ENCODE results near the gene APH1B.
"Not testable (repeated sequence)": the region's sequence is repeated elsewhere in the genome, so short reads cannot be mapped to it uniquely, and the experiment has no call there.

Gene APH1B

GRCh38 chr15:63313825-63314224 is 36.4 kb downstream of the APH1B start:
- H3K27ac ChIP-seq (ENCODE audit: low read length): no peak overlapping the region
- no peak for TF ChIP-seq CTCF (IDR thresholded peaks at IDR 0.05; ENCODE audit: low read depth, low read length)
- no peak for TF ChIP-seq EZH2phosphoT487 (IDR thresholded peaks at IDR 0.05; ENCODE audit: low read depth)
- H3K4me3 ChIP-seq (ENCODE audit: low read length): no peak overlapping the region
- H3K4me1 ChIP-seq (ENCODE audit: low read length): no peaks in the 10 kb centered on the region
- H3K9me3 ChIP-seq (ENCODE audit: insufficient read depth, low read length): no peaks in the 10 kb centered on the region
- no peaks in the 10 kb centered on the region for H3K36me3 ChIP-seq (replicated peaks; ENCODE audit: low read depth, low read length)
- no peaks in the 10 kb centered on the region for H3K79me2 ChIP-seq (ENCODE audit: low read length)
- no peak overlapping the region for H3K9ac ChIP-seq (ENCODE audit: low read length)
- H2AFZ ChIP-seq (ENCODE audit: low read depth, low read length): no peak overlapping the region
- H3K27me3 ChIP-seq (ENCODE audit: low read depth, low read length): 0 out of 2 replicates have a peak, but pooled peaks cover 3% of the 10 kb centered on the region
- H3K4me2 ChIP-seq (ENCODE audit: low read length): no peak overlapping the region
- H4K20me1 ChIP-seq (ENCODE audit: insufficient read depth, low read length): no peaks in the 10 kb centered on the region

- H3K79me2 ChIP-seq (ENCODE audit: low read length): no peaks in the 10 kb centered on the region
- no peak overlapping the region for H3K27ac ChIP-seq (ENCODE audit: low read length)
- H3K36me3 ChIP-seq (replicated peaks; ENCODE audit: low read depth, low read length): no peaks in the 10 kb centered on the region
- H3K4me1 ChIP-seq (ENCODE audit: low read length): no peaks in the 10 kb centered on the region
- no peak overlapping the region for H2AFZ ChIP-seq (ENCODE audit: low read depth, low read length)
- H4K20me1 ChIP-seq (ENCODE audit: insufficient read depth, low read length): no peaks in the 10 kb centered on the region
- 0 out of 2 replicates have a peak, but pooled peaks cover 3% of the 10 kb centered on the region for H3K27me3 ChIP-seq (ENCODE audit: low read depth, low read length)
- no peak overlapping the region for H3K9ac ChIP-seq (ENCODE audit: low read length)
- H3K9me3 ChIP-seq (ENCODE audit: insufficient read depth, low read length): no peaks in the 10 kb centered on the region
- TF ChIP-seq CTCF (IDR thresholded peaks at IDR 0.05; ENCODE audit: low read depth, low read length) (no peak), EZH2phosphoT487 (IDR thresholded peaks at IDR 0.05; ENCODE audit: low read depth) (no peak)
- H3K4me2 ChIP-seq (ENCODE audit: low read length): no peak overlapping the region
- no peak overlapping the region for H3K4me3 ChIP-seq (ENCODE audit: low read length)
Measured at GRCh38 chr15:63314409-63314808, 37.0 kb downstream of the APH1B start.

- no peaks in the 10 kb centered on the region for H3K4me1 ChIP-seq (ENCODE audit: low read length)
- no peak overlapping the region for H3K4me3 ChIP-seq (ENCODE audit: low read length)
- no peak overlapping the region for H3K27ac ChIP-seq (ENCODE audit: low read length)
- no peak overlapping the region for H3K4me2 ChIP-seq (ENCODE audit: low read length)
- no peak overlapping the region for H2AFZ ChIP-seq (ENCODE audit: low read depth, low read length)
- H3K79me2 ChIP-seq (ENCODE audit: low read length): no peaks in the 10 kb centered on the region
- no peaks in the 10 kb centered on the region for H4K20me1 ChIP-seq (ENCODE audit: insufficient read depth, low read length)
- no peaks in the 10 kb centered on the region for H3K9me3 ChIP-seq (ENCODE audit: insufficient read depth, low read length)
- H3K27me3 ChIP-seq (ENCODE audit: low read depth, low read length): 0 out of 2 replicates have a peak, but pooled peaks cover 3% of the 10 kb centered on the region
- no peaks in the 10 kb centered on the region for H3K36me3 ChIP-seq (replicated peaks; ENCODE audit: low read depth, low read length)
- TF ChIP-seq EZH2phosphoT487 (IDR thresholded peaks at IDR 0.05; ENCODE audit: low read depth): no peak
- TF ChIP-seq CTCF (IDR thresholded peaks at IDR 0.05; ENCODE audit: low read depth, low read length): no peak
- H3K9ac ChIP-seq (ENCODE audit: low read length): no peak overlapping the region
Measured at GRCh38 chr15:63318344-63318743, 40.9 kb downstream of the APH1B start.

- no peak overlapping the region for H3K4me2 ChIP-seq (ENCODE audit: low read length)
- H3K4me1 ChIP-seq (ENCODE audit: low read length): 0 out of 2 replicates have a peak, but pooled peaks cover 3% of the 10 kb centered on the region
- TF ChIP-seq CTCF (IDR thresholded peaks at IDR 0.05; ENCODE audit: low read depth, low read length) (no peak), EZH2phosphoT487 (IDR thresholded peaks at IDR 0.05; ENCODE audit: low read depth) (no peak)
- no peaks in the 10 kb centered on the region for H3K36me3 ChIP-seq (replicated peaks; ENCODE audit: low read depth, low read length)
- H3K79me2 ChIP-seq (ENCODE audit: low read length): no peaks in the 10 kb centered on the region
- 0 out of 2 replicates have a peak, but pooled peaks cover 3% of the 10 kb centered on the region for H3K27me3 ChIP-seq (ENCODE audit: low read depth, low read length)
- no peaks in the 10 kb centered on the region for H4K20me1 ChIP-seq (ENCODE audit: insufficient read depth, low read length)
- H3K9me3 ChIP-seq (ENCODE audit: insufficient read depth, low read length): no peaks in the 10 kb centered on the region
- no peak overlapping the region for H3K9ac ChIP-seq (ENCODE audit: low read length)
- H3K27ac ChIP-seq (ENCODE audit: low read length): no peak overlapping the region
- no peak overlapping the region for H3K4me3 ChIP-seq (ENCODE audit: low read length)
- H2AFZ ChIP-seq (ENCODE audit: low read depth, low read length): no peak overlapping the region
Measured at GRCh38 chr15:63319065-63319464, 41.7 kb downstream of the APH1B start.

- H3K4me3 ChIP-seq (ENCODE audit: low read length); H2AFZ ChIP-seq (ENCODE audit: low read depth, low read length); H3K36me3 ChIP-seq (replicated peaks; ENCODE audit: low read depth, low read length); H3K27ac ChIP-seq (ENCODE audit: low read length); H3K9ac ChIP-seq (ENCODE audit: low read length); H3K27me3 ChIP-seq (ENCODE audit: low read depth, low read length); H3K4me2 ChIP-seq (ENCODE audit: low read length); H3K79me2 ChIP-seq (ENCODE audit: low read length); H3K9me3 ChIP-seq (ENCODE audit: insufficient read depth, low read length); H4K20me1 ChIP-seq (ENCODE audit: insufficient read depth, low read length): not testable (repeated sequence)
- peaks cover 14% of the 10 kb centered on the region for H3K4me1 ChIP-seq (ENCODE audit: low read length)
Measured at GRCh38 chr15:63320446-63320845, 43.0 kb downstream of the APH1B start.

GRCh38 chr15:63320981-63321380 is 43.6 kb downstream of the APH1B start:
- not testable (repeated sequence) for H4K20me1 ChIP-seq (ENCODE audit: insufficient read depth, low read length); H3K9ac ChIP-seq (ENCODE audit: low read length); H2AFZ ChIP-seq (ENCODE audit: low read depth, low read length); H3K36me3 ChIP-seq (replicated peaks; ENCODE audit: low read depth, low read length); H3K4me3 ChIP-seq (ENCODE audit: low read length); H3K27ac ChIP-seq (ENCODE audit: low read length); H3K79me2 ChIP-seq (ENCODE audit: low read length); H3K9me3 ChIP-seq (ENCODE audit: insufficient read depth, low read length); H3K4me2 ChIP-seq (ENCODE audit: low read length); H3K27me3 ChIP-seq (ENCODE audit: low read depth, low read length)
- H3K4me1 ChIP-seq (ENCODE audit: low read length): peaks cover 14% of the 10 kb centered on the region

Data from OCI-LY3 (cell line).